ENCODE results near the gene MUL1. TPM values are rescaled to one million over a fixed set of nuclear protein-coding genes. Genes with fewer than 3 reads are reported as not detected.

Gene MUL1
- polyA plus RNA-seq, 1 of the 3 experiments (the other 2 are of a cell fraction), result 22.8 TPM

- no peaks in the 10 kb centered on the region for H3K36me3 ChIP-seq (replicated peaks in 1 of 2; ENCODE audit: control insufficient read depth in 1 of 2, insufficient read depth in 2 of 2, low read length in 1 of 2)
- WGBS (ENCODE audit: low lambda C conversion rate), result 47% methylated on average over 3 of the region's 3 CpGs
- ChIA-PET POLR2A (no interaction called here), CTCF (interaction anchor here (0.9 to 3.2 kb wide), 7 partner anchors 11 to 93 kb away, joined by 4 to 19 read pairs (median 5); partner anchors contain the start of gene CAMK2N1)
- no peak overlapping the region for H3K4me2 ChIP-seq
- no peak overlapping the region for H3K4me3 ChIP-seq (ENCODE audit: low read depth in 2 of 2, low read length in 1 of 2)
- no peaks in the 10 kb centered on the region; the same call in 1 of the 2 replicates for H3K27me3 ChIP-seq (ENCODE audit: insufficient read depth)
- no peaks in the 10 kb centered on the region for H3K79me2 ChIP-seq (ENCODE audit: insufficient read depth)
- DNase-seq, result peak; percentile 68
- peaks cover 0 to 12% of the 10 kb centered on the region in 2 experiments; a peak in 1 of 4 replicates for H3K4me1 ChIP-seq (ENCODE audit: control insufficient read depth in 1 of 2, insufficient read depth in 2 of 2, low read depth in 1 of 2, low read length in 1 of 2)
- no peak for TF ChIP-seq SIN3A (IDR thresholded peaks at IDR 0.05; ENCODE audit: borderline replicate concordance, low read depth, low read length)
- TF ChIP-seq MAX (IDR thresholded peaks at IDR 0.05; ENCODE audit: low read depth), result no peak
- no peak for TF ChIP-seq RXRA (IDR thresholded peaks at IDR 0.05; ENCODE audit: borderline replicate concordance, low read depth)
- no peak for TF ChIP-seq TAF1 (IDR thresholded peaks at IDR 0.05; ENCODE audit: borderline replicate concordance, low read depth, low read length)
- no peak for TF ChIP-seq GABPA (IDR thresholded peaks at IDR 0.05; ENCODE audit: low read depth)
- TF ChIP-seq ZBTB33 (IDR thresholded peaks at IDR 0.05; ENCODE audit: borderline replicate concordance, low read depth), result no peak
- peak; percentile 9; the same call in 1 of the 2 replicates for TF ChIP-seq NFIC (IDR thresholded peaks at IDR 0.05; ENCODE audit: borderline replicate concordance)
- TF ChIP-seq TCF12 (IDR thresholded peaks at IDR 0.05), result no peak
- no peak for TF ChIP-seq EP300 (IDR thresholded peaks at IDR 0.05; ENCODE audit: borderline replicate concordance in 1 of 2, low read depth in 1 of 2, low read length in 1 of 2)
- TF ChIP-seq FOSL2 (IDR thresholded peaks at IDR 0.05; ENCODE audit: borderline replicate concordance, low read depth), result no peak
- no peak for TF ChIP-seq FOXJ3 (CRISPR knock-in tag; IDR thresholded peaks at IDR 0.05)
- peak; percentile 41 for TF ChIP-seq CHD2 (IDR thresholded peaks at IDR 0.05; ENCODE audit: low read length, partially characterized antibody)
- TF ChIP-seq PBX3 (IDR thresholded peaks at IDR 0.05), result no peak
- TF ChIP-seq MXI1 (IDR thresholded peaks at IDR 0.05; ENCODE audit: low read depth, low read length), result no peak
- TF ChIP-seq ELF1 (IDR thresholded peaks at IDR 0.05), result no peak
- no peaks in the 10 kb centered on the region for H3K9me2 ChIP-seq
- H3F3A ChIP-seq (replicated peaks; ENCODE audit: insufficient read depth), result no peaks in the 10 kb centered on the region
- H2AFZ ChIP-seq (ENCODE audit: low read depth), result no peak overlapping the region
- H3K9me3 ChIP-seq, result no peaks in the 10 kb centered on the region
- no peaks in the 10 kb centered on the region for H4K20me1 ChIP-seq (ENCODE audit: insufficient read depth)
- peak overlapping the region in 1 of 2 experiments; percentile 39; a peak in 2 of 4 replicates for H3K27ac ChIP-seq (ENCODE audit: low read depth in 2 of 2, low read length in 1 of 2)
- H3K9ac ChIP-seq, result no peak overlapping the region
Measured at GRCh38 chr1:20470194-20470593, 37.8 kb downstream of the MUL1 start.

Measured in SK-N-SH (cell line).